HepG2 (cell line): ENCODE measurements around the gene CAPN13. TPM values are rescaled to one million over a fixed set of nuclear protein-coding genes. Genes with fewer than 3 reads are reported as not detected.

Experiments
- ATAC-seq: fragments of 200-7000 bp; cut with Tn5 transposase; 3 replicates; pipeline ENCODE4 v1.9.1; 2020; ENCODE audit warnings: mild to moderate bottlenecking, moderate library complexity
- BruUV-seq: library from RNA; stranded (reverse); fragments of 400-500 nt; replicated peaks from 2 replicates; lab custom pipeline; 2021; lab: Mats Ljungman, UMichigan
- CTCF ChIA-PET: fragments of 300-600 bp; formaldehyde crosslinking; extraction: SDS; loops from one replicate; lab custom pipeline; 2021; ENCODE audit warnings: low total read pairs, inconsistent platforms, low intra/inter-chr PET ratio; lab: Yijun Ruan, JAX
- POLR2A ChIA-PET: fragments of 350-600 bp; sonication (Branson Sonifier 250); formaldehyde crosslinking; loops from one replicate; lab custom pipeline; 2020; ENCODE audit warnings: antibody characterized with exemption, inconsistent platforms; lab: Yijun Ruan, JAX
- DNase-seq: peaks from one replicate; pipeline ENCODE4 v3.0.0-alpha.2; 2015; ENCODE audit warnings: low spot score
- FAIRE-seq: peaks from 3 replicates; lab custom pipeline; 2011; peaks lifted over from hg19 to GRCh38; lab: Jason Lieb, UNC
- H2AFZ ChIP-seq: one replicate; pipeline ENCODE4 v1.6.1; 2011; ENCODE audit warnings: low read length, inconsistent platforms
- H3K27ac ChIP-seq: fragments of 300-600 bp; 3 replicates; pipeline ENCODE4 v1.8.0; 2011; ENCODE audit warnings: mixed run types, mild to moderate bottlenecking, mixed read lengths, low read length, inconsistent platforms; ENCODE audit not compliant: insufficient read depth; ENCODE audit errors: extremely low read length
- H3K27me3 ChIP-seq, 2 experiments: fragments of 200-600 bp in 1 of 2; 2 replicates in 1 of 2; 3 replicates in 1 of 2; pipeline versions ENCODE4 v1.6.0 to v1.8.0; 2011; ENCODE audit warnings: low read length in 2 of 2, mild to moderate bottlenecking in 2 of 2, moderate library complexity in 2 of 2, inconsistent platforms in 1 of 2; ENCODE audit not compliant: insufficient read depth in 2 of 2, control insufficient read depth in 1 of 2
- H3K36me3 ChIP-seq, 2 experiments: fragments of 200-600 bp in 1 of 2; replicated peaks in 1 of 2; 2 replicates in 1 of 2; 3 replicates in 1 of 2; pipeline versions ENCODE4 v1.5.1 to v1.8.0; 2011; ENCODE audit warnings: low read length in 2 of 2, inconsistent platforms in 1 of 2; ENCODE audit not compliant: insufficient read depth in 2 of 2, control insufficient read depth in 1 of 2
- H3K4me1 ChIP-seq: 2 replicates; pipeline ENCODE4 v1.5.1; 2012; ENCODE audit warnings: low read length, inconsistent platforms; ENCODE audit not compliant: insufficient read depth
- H3K4me2 ChIP-seq: 2 replicates; pipeline ENCODE4 v1.6.0; 2011; ENCODE audit warnings: low read depth, low read length, inconsistent platforms
- H3K4me3 ChIP-seq, 3 experiments: fragments of 200-600 bp in 1 of 3; sonication (generic), shearing (Covaris generic) in 1 of 3; replicated peaks in 1 of 3; 2 replicates each; pipeline ENCODE4 v1.5.1; 2011 to 2016; ENCODE audit warnings: low read length in 3 of 3, inconsistent platforms in 2 of 3, low read depth in 2 of 3, mild to moderate bottlenecking in 2 of 3, control low read depth in 1 of 3, mixed read lengths in 1 of 3; ENCODE audit not compliant: insufficient read depth in 1 of 3
- H3K79me2 ChIP-seq: one replicate; pipeline ENCODE4 v1.6.1; 2011; ENCODE audit warnings: low read length, inconsistent platforms; ENCODE audit not compliant: insufficient read depth
- H3K9ac ChIP-seq: 2 replicates; pipeline ENCODE4 v1.6.0; 2011; ENCODE audit warnings: mild to moderate bottlenecking, low read depth, low read length, inconsistent platforms; ENCODE audit not compliant: insufficient read depth
- H3K9me3 ChIP-seq: 2 replicates; pipeline ENCODE4 v1.5.1; 2012; ENCODE audit warnings: mild to moderate bottlenecking, low read length
- H4K20me1 ChIP-seq: 2 replicates; pipeline ENCODE4 v1.6.0; 2011; ENCODE audit warnings: inconsistent platforms, mild to moderate bottlenecking, low read length, moderate library complexity; ENCODE audit not compliant: insufficient read depth
- JUND ChIP-seq: sonication (generic); formaldehyde crosslinking; IDR thresholded peaks from 2 replicates; pipeline ENCODE4 v1.8.0; 2022; ENCODE audit warnings: mild to moderate bottlenecking, missing genetic modification reagents
- ONECUT2 ChIP-seq: sonication (generic); formaldehyde crosslinking; IDR thresholded peaks from 2 replicates; pipeline ENCODE4 v1.4.0; 2020; ENCODE audit warnings: missing genetic modification reagents
- ZFP36L2 ChIP-seq: sonication (generic); formaldehyde crosslinking; IDR thresholded peaks from 2 replicates; pipeline ENCODE4 v1.4.0; 2020; ENCODE audit warnings: missing genetic modification reagents
- ZNF124 ChIP-seq: sonication (generic); formaldehyde crosslinking; IDR thresholded peaks from 2 replicates; pipeline ENCODE4 v1.4.0; 2020; ENCODE audit warnings: missing genetic modification reagents
- ZNF225 ChIP-seq: sonication (generic); formaldehyde crosslinking; IDR thresholded peaks from 2 replicates; pipeline ENCODE4 v1.4.0; 2020; ENCODE audit warnings: mild to moderate bottlenecking, missing genetic modification reagents
- ZNF816 ChIP-seq: sonication (generic); formaldehyde crosslinking; IDR thresholded peaks from 2 replicates; pipeline ENCODE4 v1.8.0; 2022; ENCODE audit warnings: missing genetic modification reagents, mild to moderate bottlenecking, borderline replicate concordance
- WGBS: methylation state at CpG from one replicate; pipeline ENCODE4 v1.1.6; 2017; ENCODE audit warnings: low lambda C conversion rate; 5-methylcytosine and 5-hydroxymethylcytosine counted together
- in situ Hi-C: cut with HindIII; loops from 2 replicates; pipeline ENCODE4 v1.10.0; 2017; ENCODE audit warnings: low pct_unique_long_range_greater_than_20kb; ENCODE audit not compliant: extremely low pct_ligation_motif_present
- intact Hi-C: fragments of 100-400 bp; cut with micrococcal nuclease; formaldehyde crosslinking; loops from one replicate; pipeline ENCODE4 v1.10.0; 2022; ENCODE audit not compliant: unreplicated experiment
- polyA plus RNA-seq, 8 experiments: library from polyadenylated mRNA; depleted of rRNA in 3 of 8; stranded (reverse) in 7 of 8; unstranded in 1 of 8; fragments of >200 nt; fragmentation: Illumina TruSeq in 4 of 8; extraction: Trizol in 4 of 8; gene quantifications; 2 replicates each; pipeline versions ENCODE4 v1.2.1 to v1.2.3, GENCODE V29; 2011 to 2016; ENCODE audit warnings: low read depth in 4 of 8, missing spikeins in 1 of 8, mixed read lengths in 1 of 8; ENCODE audit not compliant: insufficient read depth in 1 of 8
- total RNA-seq, 5 experiments: library from RNA; depleted of rRNA; stranded (reverse); fragments of >200 nt; fragmentation: Illumina TruSeq; extraction: Trizol; gene quantifications; 2 replicates each; pipeline ENCODE4 v1.2.3, GENCODE V29; 2016; ENCODE audit warnings: low read depth in 1 of 5
- TF ChIP-seq, protein P1 (sequence below): sonication (generic); formaldehyde crosslinking; IDR thresholded peaks from 2 replicates; pipeline ENCODE4 v1.5.0; 2020; ENCODE audit warnings: missing genetic modification reagents
- TF ChIP-seq, protein P2 (sequence below): sonication (generic); formaldehyde crosslinking; IDR thresholded peaks from 2 replicates; pipeline ENCODE4 v1.5.0; 2020; ENCODE audit warnings: mild to moderate bottlenecking, low read depth, missing genetic modification reagents, borderline replicate concordance
- TF ChIP-seq, protein P3 (sequence below): IDR thresholded peaks from 2 replicates; pipeline ENCODE4 v1.6.1; 2016
- TF ChIP-seq, protein P4 (sequence below): fragments of 450-650 bp; IDR thresholded peaks from 2 replicates; pipeline ENCODE4 v1.6.1; 2017; ENCODE audit warnings: mild to moderate bottlenecking

The CAPN13 gene
- total and polyA plus RNA-seq, 2 of the 13 experiments (the other 11 are each of a cell fraction or from before 2014, with no cell fraction given): not detected

DNA sequence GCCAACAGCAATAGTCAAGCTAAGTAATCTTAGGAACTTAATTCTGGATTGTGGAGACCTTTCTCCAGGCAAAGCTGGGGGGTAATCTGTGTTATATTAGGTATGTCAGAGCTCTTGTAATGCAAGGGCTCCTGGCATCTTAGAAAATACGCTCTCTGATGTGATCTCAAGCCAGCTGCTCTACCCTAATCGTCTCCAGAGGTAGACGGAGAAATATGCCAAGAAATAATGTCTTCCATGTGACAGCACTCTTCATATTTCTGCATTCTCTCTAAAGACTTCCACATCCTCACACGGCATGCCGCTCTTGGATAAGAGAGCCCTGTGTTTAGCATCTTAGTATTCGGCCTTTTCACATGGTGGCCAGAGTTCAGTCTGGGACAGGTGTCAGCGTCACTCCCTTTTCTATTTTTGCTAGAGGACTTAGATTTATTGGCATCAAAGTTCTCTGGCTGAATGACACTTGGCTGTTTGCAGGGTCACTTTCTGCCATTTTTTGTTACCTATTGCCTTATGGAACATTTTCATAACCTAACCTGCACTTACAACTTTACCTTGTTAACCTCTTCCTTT, 25.2 kb downstream of the CAPN13 start:
- ATAC-seq (no peak), DNase-seq (no peak), FAIRE-seq (no peak)
- no peaks in the 10 kb centered on the region for H3K9me3 ChIP-seq
- H2AFZ ChIP-seq: no peak overlapping the region
- H3K27ac ChIP-seq: no peak overlapping the region
- no peak overlapping the region for H3K4me3 ChIP-seq
- H3K9ac ChIP-seq: no peak overlapping the region
- CTCF ChIA-PET: no interaction called here
- BruUV-seq: no TSS peak
- 10% methylated on average over 7 of the region's 7 CpGs for WGBS
- H3K27me3 ChIP-seq: peaks cover 2 to 20% of the 10 kb centered on the region in 2 experiments; a peak in 2 of 5 replicates
- no peaks in the 10 kb centered on the region for H3K36me3 ChIP-seq
- H3K4me2 ChIP-seq: no peak overlapping the region
- H4K20me1 ChIP-seq: no peaks in the 10 kb centered on the region
- TF ChIP-seq ZNF225 (CRISPR knock-in tag) (no peak), ZNF816 (CRISPR knock-in tag) (no peak)
- POLR2A ChIA-PET: no interaction called here
- no peaks in the 10 kb centered on the region for H3K79me2 ChIP-seq
- in situ Hi-C loops (no loop called here), intact Hi-C loops (no loop called here)
- H3K4me1 ChIP-seq: no peaks in the 10 kb centered on the region

DNA sequence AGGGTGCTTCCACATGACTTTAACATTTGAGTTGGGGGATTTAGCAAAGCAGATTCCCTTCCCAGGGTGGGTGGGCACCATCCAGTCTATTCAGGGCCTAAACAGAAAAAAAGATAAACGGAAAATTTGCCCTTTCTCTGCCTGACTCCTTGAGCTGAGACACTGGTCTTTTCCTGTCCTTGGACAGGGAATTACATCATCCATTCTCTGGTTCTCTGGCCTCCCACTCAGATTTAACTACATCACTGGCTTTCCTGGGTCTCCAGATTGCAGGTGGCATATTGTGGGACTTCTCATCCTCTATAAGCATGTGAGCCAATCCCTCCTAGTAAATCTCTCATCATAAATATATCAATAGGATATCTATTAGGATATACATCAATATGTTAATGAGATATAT, 25.8 kb downstream of the CAPN13 start:
- TF ChIP-seq ONECUT2 (CRISPR knock-in tag): no peak
- TF ChIP-seq, protein P1, sequence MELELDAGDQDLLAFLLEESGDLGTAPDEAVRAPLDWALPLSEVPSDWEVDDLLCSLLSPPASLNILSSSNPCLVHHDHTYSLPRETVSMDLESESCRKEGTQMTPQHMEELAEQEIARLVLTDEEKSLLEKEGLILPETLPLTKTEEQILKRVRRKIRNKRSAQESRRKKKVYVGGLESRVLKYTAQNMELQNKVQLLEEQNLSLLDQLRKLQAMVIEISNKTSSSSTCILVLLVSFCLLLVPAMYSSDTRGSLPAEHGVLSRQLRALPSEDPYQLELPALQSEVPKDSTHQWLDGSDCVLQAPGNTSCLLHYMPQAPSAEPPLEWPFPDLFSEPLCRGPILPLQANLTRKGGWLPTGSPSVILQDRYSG (CRISPR knock-in tag): no peak
- TF ChIP-seq ZNF124 (CRISPR knock-in tag): no peak
- TF ChIP-seq, protein P2, sequence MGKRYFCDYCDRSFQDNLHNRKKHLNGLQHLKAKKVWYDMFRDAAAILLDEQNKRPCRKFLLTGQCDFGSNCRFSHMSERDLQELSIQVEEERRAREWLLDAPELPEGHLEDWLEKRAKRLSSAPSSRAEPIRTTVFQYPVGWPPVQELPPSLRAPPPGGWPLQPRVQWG: no peak
- no peak for TF ChIP-seq JUND (CRISPR knock-in tag)
- TF ChIP-seq, protein P3, sequence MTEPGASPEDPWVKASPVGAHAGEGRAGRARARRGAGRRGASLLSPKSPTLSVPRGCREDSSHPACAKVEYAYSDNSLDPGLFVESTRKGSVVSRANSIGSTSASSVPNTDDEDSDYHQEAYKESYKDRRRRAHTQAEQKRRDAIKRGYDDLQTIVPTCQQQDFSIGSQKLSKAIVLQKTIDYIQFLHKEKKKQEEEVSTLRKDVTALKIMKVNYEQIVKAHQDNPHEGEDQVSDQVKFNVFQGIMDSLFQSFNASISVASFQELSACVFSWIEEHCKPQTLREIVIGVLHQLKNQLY (CRISPR knock-in tag): no peak
- no peak for TF ChIP-seq ZFP36L2
- TF ChIP-seq, protein P4, sequence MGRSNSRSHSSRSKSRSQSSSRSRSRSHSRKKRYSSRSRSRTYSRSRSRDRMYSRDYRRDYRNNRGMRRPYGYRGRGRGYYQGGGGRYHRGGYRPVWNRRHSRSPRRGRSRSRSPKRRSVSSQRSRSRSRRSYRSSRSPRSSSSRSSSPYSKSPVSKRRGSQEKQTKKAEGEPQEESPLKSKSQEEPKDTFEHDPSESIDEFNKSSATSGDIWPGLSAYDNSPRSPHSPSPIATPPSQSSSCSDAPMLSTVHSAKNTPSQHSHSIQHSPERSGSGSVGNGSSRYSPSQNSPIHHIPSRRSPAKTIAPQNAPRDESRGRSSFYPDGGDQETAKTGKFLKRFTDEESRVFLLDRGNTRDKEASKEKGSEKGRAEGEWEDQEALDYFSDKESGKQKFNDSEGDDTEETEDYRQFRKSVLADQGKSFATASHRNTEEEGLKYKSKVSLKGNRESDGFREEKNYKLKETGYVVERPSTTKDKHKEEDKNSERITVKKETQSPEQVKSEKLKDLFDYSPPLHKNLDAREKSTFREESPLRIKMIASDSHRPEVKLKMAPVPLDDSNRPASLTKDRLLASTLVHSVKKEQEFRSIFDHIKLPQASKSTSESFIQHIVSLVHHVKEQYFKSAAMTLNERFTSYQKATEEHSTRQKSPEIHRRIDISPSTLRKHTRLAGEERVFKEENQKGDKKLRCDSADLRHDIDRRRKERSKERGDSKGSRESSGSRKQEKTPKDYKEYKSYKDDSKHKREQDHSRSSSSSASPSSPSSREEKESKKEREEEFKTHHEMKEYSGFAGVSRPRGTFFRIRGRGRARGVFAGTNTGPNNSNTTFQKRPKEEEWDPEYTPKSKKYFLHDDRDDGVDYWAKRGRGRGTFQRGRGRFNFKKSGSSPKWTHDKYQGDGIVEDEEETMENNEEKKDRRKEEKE: no peak
- no peak for ATAC-seq
- DNase-seq: no peak
- Histone ChIP-seq H3K9me3 (no peaks in the 10 kb centered on the region), H3K4me3 (no peak overlapping the region), H3K36me3 (no peaks in the 10 kb centered on the region), H3K4me1 (no peaks in the 10 kb centered on the region), H3K9ac (no peak overlapping the region), H3K79me2 (no peaks in the 10 kb centered on the region), H2AFZ (no peak overlapping the region), H3K27me3 (peaks cover 2 to 22% of the 10 kb centered on the region in 2 experiments; a peak in 2 of 5 replicates), H3K27ac (no peak overlapping the region), H3K4me2 (no peak overlapping the region), H4K20me1 (no peaks in the 10 kb centered on the region)
- no peak for FAIRE-seq
- ChIA-PET CTCF (no interaction called here), POLR2A (no interaction called here)
- WGBS: 0% methylated on average over 1 of the region's 1 CpG
- intact Hi-C loops: no loop called here
- no TSS peak for BruUV-seq
- in situ Hi-C loops: no loop called here
